Glutamatergic neuron (in vitro differentiated cells): ENCODE results near the gene ARRDC4. TPM values are rescaled to one million over a fixed set of nuclear protein-coding genes. Genes with fewer than 3 reads are reported as not detected.

Source experiments
- DNase-seq: peaks from one replicate; pipeline ENCODE4 v3.0.0; 2022
- H3K27ac Mint-ChIP-seq: one replicate; pipeline ENCODE4 v1.8.0; 2020; ENCODE audit warnings: mild to moderate bottlenecking, mixed read lengths, inconsistent platforms; ENCODE audit not compliant: unreplicated experiment
- H3K27me3 Mint-ChIP-seq: one replicate; pipeline ENCODE4 v1.8.0; 2020; ENCODE audit warnings: mild to moderate bottlenecking, moderate library complexity, mixed read lengths, inconsistent platforms; ENCODE audit not compliant: unreplicated experiment
- H3K36me3 Mint-ChIP-seq: one replicate; pipeline ENCODE4 v1.8.0; 2020; ENCODE audit warnings: mild to moderate bottlenecking, mixed read lengths, inconsistent platforms; ENCODE audit not compliant: unreplicated experiment
- H3K4me1 Mint-ChIP-seq: one replicate; pipeline ENCODE4 v1.8.0; 2020; ENCODE audit warnings: mild to moderate bottlenecking, low read depth, mixed read lengths, inconsistent platforms; ENCODE audit not compliant: unreplicated experiment
- H3K4me3 Mint-ChIP-seq: one replicate; pipeline ENCODE4 v1.8.0; 2020; ENCODE audit warnings: mild to moderate bottlenecking, mixed read lengths, inconsistent platforms; ENCODE audit not compliant: unreplicated experiment
- H3K9me3 Mint-ChIP-seq: one replicate; pipeline ENCODE4 v1.8.0; 2020; ENCODE audit warnings: mild to moderate bottlenecking, moderate library complexity, mixed read lengths, inconsistent platforms; ENCODE audit not compliant: unreplicated experiment
- CTCF ChIP-seq: fragments of 200-600 bp; sonication (generic); IDR thresholded peaks from one replicate; pipeline ENCODE4 v1.5.0; 2021; ENCODE audit not compliant: partially characterized antibody, unreplicated experiment
- total RNA-seq: library from RNA; stranded (reverse); fragmentation: NEBNext Ultra II Directional; extraction: Animal tissue kit (Norgen Biotek cat#: 25700); gene quantifications from one replicate; pipeline ENCODE4 v1.2.1, GENCODE V29; 2021; ENCODE audit not compliant: unreplicated experiment

The ARRDC4 gene
- total RNA-seq, 1 donor from 2014 or later, result 16.9 TPM

DNA sequence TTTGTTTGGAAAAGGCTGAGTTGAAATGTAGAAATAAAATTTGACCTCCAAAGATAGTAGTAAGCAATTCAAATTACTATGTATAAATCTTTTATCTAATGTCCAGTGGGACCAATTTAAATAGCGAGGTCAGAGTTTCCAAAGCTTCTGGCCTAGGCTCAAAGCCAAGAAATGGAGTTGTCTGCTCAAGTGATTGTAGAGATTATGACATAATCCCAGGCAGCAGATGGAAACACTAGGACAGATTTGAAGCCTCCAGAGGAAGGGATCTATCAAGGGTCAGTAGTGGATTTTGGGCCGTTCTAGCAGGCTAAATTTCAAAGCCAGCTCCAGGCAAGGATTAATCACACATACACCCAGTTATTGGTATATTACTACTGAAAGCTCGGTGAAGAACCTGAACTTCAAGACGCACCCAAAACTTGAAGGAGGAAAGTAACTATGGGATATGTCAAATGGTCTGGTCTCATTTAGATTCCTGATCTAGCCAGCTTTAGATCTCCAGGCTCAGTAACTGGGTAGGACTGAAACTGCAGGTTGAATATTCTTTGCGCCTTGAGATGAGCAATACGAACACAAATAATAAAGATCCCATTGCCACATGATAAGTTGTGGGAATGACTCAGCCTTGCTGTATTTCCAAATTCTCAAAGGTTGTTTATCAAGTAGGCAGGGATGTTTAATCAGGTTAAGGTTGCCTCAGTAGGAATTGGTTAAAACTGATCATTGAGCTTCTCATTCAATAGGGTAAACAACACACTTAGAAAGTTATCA, 30.9 kb upstream of the ARRDC4 start:
- Mint-ChIP-seq H3K36me3 (peaks cover 11% of the 10 kb centered on the region), H3K27ac (no peak overlapping the region), H3K4me3 (no peak overlapping the region), H3K9me3 (peaks cover 2% of the 10 kb centered on the region), H3K4me1 (no peaks in the 10 kb centered on the region), H3K27me3 (no peaks in the 10 kb centered on the region)
- TF ChIP-seq CTCF, result no peak
- no peak for DNase-seq

DNA sequence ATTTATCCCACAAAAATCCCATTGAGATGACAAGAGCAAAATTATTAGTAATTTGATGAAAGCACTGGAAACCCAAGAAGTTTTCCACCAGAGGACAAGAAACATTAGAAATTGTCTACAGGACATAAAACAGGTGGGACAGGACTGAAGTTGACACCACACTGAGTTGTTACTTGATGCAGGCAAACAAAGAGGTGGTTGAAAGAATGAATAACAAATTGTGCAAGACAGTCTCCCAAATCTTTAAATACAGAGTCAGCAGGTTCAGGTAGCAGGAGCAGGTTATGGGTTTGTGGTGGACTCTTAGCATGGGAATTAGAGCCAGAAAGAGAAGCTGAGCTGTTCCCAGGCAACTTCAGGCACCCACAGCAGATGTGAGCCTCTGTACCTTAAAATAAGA, 30.3 kb upstream of the ARRDC4 start:
- H3K4me3 Mint-ChIP-seq, result no peak overlapping the region
- DNase-seq, result no peak
- H3K27ac Mint-ChIP-seq, result no peak overlapping the region
- H3K36me3 Mint-ChIP-seq, result peaks cover 8% of the 10 kb centered on the region
- peaks cover 2% of the 10 kb centered on the region for H3K9me3 Mint-ChIP-seq
- TF ChIP-seq CTCF, result no peak
- H3K27me3 Mint-ChIP-seq, result no peaks in the 10 kb centered on the region
- H3K4me1 Mint-ChIP-seq, result no peaks in the 10 kb centered on the region

- peaks cover 2% of the 10 kb centered on the region for H3K9me3 Mint-ChIP-seq
- H3K4me3 Mint-ChIP-seq, result no peak overlapping the region
- H3K27me3 Mint-ChIP-seq, result no peaks in the 10 kb centered on the region
These were observed 29.2 kb upstream of the ARRDC4 start for GRCh38 chr15:97931314-97931713.

DNA sequence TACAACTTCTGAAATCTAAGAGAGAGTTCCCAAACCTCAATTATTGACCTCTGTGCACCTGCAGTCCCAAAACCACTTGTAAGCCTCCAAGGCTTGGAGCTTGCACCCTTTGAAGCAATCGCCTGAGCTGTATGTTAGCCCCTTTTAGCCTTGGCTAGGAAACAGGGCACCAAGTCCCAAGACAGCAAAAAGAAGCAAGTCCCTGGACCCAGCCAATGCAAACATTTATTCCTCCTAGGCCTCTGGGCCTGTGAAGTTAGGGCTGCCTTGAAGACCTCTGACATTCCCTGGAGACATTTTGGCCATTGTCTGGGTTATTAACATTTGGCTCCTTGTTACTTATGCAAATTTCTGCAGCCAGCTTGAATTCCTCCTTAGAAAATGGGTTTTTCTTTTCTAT, 26.9 kb upstream of the ARRDC4 start:
- DNase-seq, result no peak
- TF ChIP-seq CTCF, result no peak
- peaks cover 2% of the 10 kb centered on the region for H3K27me3 Mint-ChIP-seq
- peaks cover 8% of the 10 kb centered on the region for H3K36me3 Mint-ChIP-seq
- no peak overlapping the region for H3K4me3 Mint-ChIP-seq
- no peaks in the 10 kb centered on the region for H3K4me1 Mint-ChIP-seq
- no peak overlapping the region for H3K27ac Mint-ChIP-seq
- peaks cover 2% of the 10 kb centered on the region for H3K9me3 Mint-ChIP-seq

More at GRCh38 chr15:97931314-97931713, 29.2 kb upstream of the ARRDC4 start:
- H3K36me3 Mint-ChIP-seq, result peaks cover 8% of the 10 kb centered on the region
- H3K4me1 Mint-ChIP-seq, result no peaks in the 10 kb centered on the region
- H3K27ac Mint-ChIP-seq, result no peak overlapping the region
- no peak for TF ChIP-seq CTCF
- DNase-seq, result no peak

- DNase-seq, result no peak
- no peak overlapping the region for H3K4me3 Mint-ChIP-seq
- H3K4me1 Mint-ChIP-seq, result no peaks in the 10 kb centered on the region
- H3K9me3 Mint-ChIP-seq, result no peaks in the 10 kb centered on the region
- H3K36me3 Mint-ChIP-seq, result no peaks in the 10 kb centered on the region
- H3K27me3 Mint-ChIP-seq, result peaks cover 2% of the 10 kb centered on the region
- no peak for TF ChIP-seq CTCF
- no peak overlapping the region for H3K27ac Mint-ChIP-seq
These were observed 19.5 kb upstream of the ARRDC4 start for GRCh38 chr15:97940993-97941392.
